WTC11 (cell line): ENCODE data around the gene TBC1D17. TPM values are rescaled to one million over a fixed set of nuclear protein-coding genes. Genes with fewer than 3 reads are reported as not detected.
A peak's percentile ranks its signal among the peaks of the same experiment; 100 is the strongest.

Experiments used
- ATAC-seq: fragments of 200-7000 bp; cut with Tn5 transposase; 2 replicates; pipeline ENCODE4 v1.10.0; 2021; ENCODE audit warnings: mild to moderate bottlenecking, moderate library complexity
- CTCF ChIA-PET: fragments of 300-600 bp; sonication (Branson Sonifier 250); formaldehyde crosslinking; loops from one replicate; lab custom pipeline; 2021; ENCODE audit warnings: antibody characterized with exemption; lab: Charles Lee
- POLR2A ChIA-PET: fragments of 350-600 bp; sonication (Branson Sonifier 250); formaldehyde crosslinking; loops from one replicate; lab custom pipeline; 2021; ENCODE audit warnings: antibody characterized with exemption; lab: Charles Lee
- DNase-seq: peaks from one replicate; pipeline ENCODE4 v3.0.0; 2021; ENCODE audit warnings: low spot score
- H3K27ac Mint-ChIP-seq: 2 replicates; pipeline ENCODE4 v1.8.0; 2021; ENCODE audit warnings: mixed read lengths
- H3K27me3 Mint-ChIP-seq: 2 replicates; pipeline ENCODE4 v1.8.0; 2021; ENCODE audit warnings: low read depth, mild to moderate bottlenecking, moderate library complexity, mixed read lengths
- H3K36me3 Mint-ChIP-seq: 2 replicates; pipeline ENCODE4 v1.8.0; 2021; ENCODE audit warnings: mixed read lengths
- H3K4me1 Mint-ChIP-seq: 2 replicates; pipeline ENCODE4 v1.8.0; 2022; ENCODE audit warnings: mixed read lengths
- H3K4me3 Mint-ChIP-seq: 2 replicates; pipeline ENCODE4 v1.8.0; 2021; ENCODE audit warnings: mild to moderate bottlenecking, moderate library complexity, mixed read lengths
- H3K9me3 Mint-ChIP-seq: 2 replicates; pipeline ENCODE4 v1.8.0; 2021; ENCODE audit warnings: mixed read lengths
- ARID4B ChIP-seq: sonication (generic); formaldehyde crosslinking; IDR thresholded peaks from 2 replicates; pipeline ENCODE4 v1.8.0; 2023; ENCODE audit warnings: missing genetic modification reagents, mild to moderate bottlenecking, borderline replicate concordance
- ATF1 ChIP-seq: sonication (generic); formaldehyde crosslinking; IDR thresholded peaks from 2 replicates; pipeline ENCODE4 v1.8.1; 2023; ENCODE audit warnings: mild to moderate bottlenecking, moderate library complexity, missing genetic modification reagents
- CREB1 ChIP-seq: sonication (generic); formaldehyde crosslinking; IDR thresholded peaks from 2 replicates; pipeline ENCODE4 v1.8.0; 2023; ENCODE audit warnings: mild to moderate bottlenecking, missing genetic modification reagents
- E2F5 ChIP-seq: sonication (generic); formaldehyde crosslinking; IDR thresholded peaks from 2 replicates; pipeline ENCODE4 v1.8.1; 2022; ENCODE audit warnings: mild to moderate bottlenecking, moderate library complexity, missing genetic modification reagents
- FOXJ3 ChIP-seq: sonication (generic); formaldehyde crosslinking; IDR thresholded peaks from 2 replicates; pipeline ENCODE4 v1.9.0; 2021; ENCODE audit warnings: missing genetic modification reagents, mild to moderate bottlenecking, borderline replicate concordance
- HMGXB4 ChIP-seq: sonication (generic); formaldehyde crosslinking; IDR thresholded peaks from 2 replicates; pipeline ENCODE4 v1.8.1; 2023; ENCODE audit warnings: mild to moderate bottlenecking, moderate library complexity, missing genetic modification reagents
- KAT7 ChIP-seq: sonication (generic); formaldehyde crosslinking; IDR thresholded peaks from 2 replicates; pipeline ENCODE4 v1.8.1; 2023; ENCODE audit warnings: missing genetic modification reagents, mild to moderate bottlenecking, borderline replicate concordance
- PRRX2 ChIP-seq: fragments of 250-450 bp; sonication (Bioruptor Pico); IDR thresholded peaks from 2 replicates; pipeline ENCODE4 v1.8.0; 2021; ENCODE audit warnings: mild to moderate bottlenecking
- SMAD3 ChIP-seq: sonication (generic); formaldehyde crosslinking; IDR thresholded peaks from 2 replicates; pipeline ENCODE4 v1.8.0; 2022; ENCODE audit warnings: missing genetic modification reagents, mild to moderate bottlenecking, borderline replicate concordance
- STAT6 ChIP-seq: sonication (generic); formaldehyde crosslinking; conservative IDR thresholded peaks from 2 replicates; pipeline ENCODE4 v1.8.1; 2023; ENCODE audit warnings: mild to moderate bottlenecking, low read depth, missing genetic modification reagents, moderate library complexity
- TCF7 ChIP-seq: sonication (generic); formaldehyde crosslinking; IDR thresholded peaks from 2 replicates; pipeline ENCODE4 v1.8.0; 2022; ENCODE audit warnings: mild to moderate bottlenecking, low read depth, missing genetic modification reagents, moderate library complexity
- TP53 ChIP-seq: sonication (generic); formaldehyde crosslinking; IDR thresholded peaks from 2 replicates; pipeline ENCODE4 v1.8.1; 2023; ENCODE audit warnings: mild to moderate bottlenecking, missing genetic modification reagents
- ZNF138 ChIP-seq: sonication (generic); formaldehyde crosslinking; conservative IDR thresholded peaks from 2 replicates; pipeline ENCODE4 v1.8.1; 2022; ENCODE audit warnings: mild to moderate bottlenecking, moderate library complexity, missing genetic modification reagents
- ZNF416 ChIP-seq: fragments of 250-450 bp; sonication (Bioruptor Pico); IDR thresholded peaks from 2 replicates; pipeline ENCODE4 v1.9.0; 2021; ENCODE audit warnings: mild to moderate bottlenecking, inconsistent platforms
- total RNA-seq: library from RNA; stranded (reverse); gene quantifications from 3 replicates; pipeline ENCODE4 v1.2.3, GENCODE V29; 2021
- TF ChIP-seq, protein P1 (sequence below): fragments of 250-450 bp; sonication (Bioruptor Pico); IDR thresholded peaks from 2 replicates; pipeline ENCODE4 v1.9.0; 2021; ENCODE audit warnings: moderate library complexity, mild to moderate bottlenecking, inconsistent platforms, borderline replicate concordance
- TF ChIP-seq, protein P2 (sequence below): sonication (generic); formaldehyde crosslinking; conservative IDR thresholded peaks from 2 replicates; pipeline ENCODE4 v1.8.1; 2022; ENCODE audit warnings: mild to moderate bottlenecking, missing genetic modification reagents
- TF ChIP-seq, protein P3 (sequence below): sonication (generic); formaldehyde crosslinking; IDR thresholded peaks from 2 replicates; pipeline ENCODE4 v1.8.1; 2023; ENCODE audit warnings: mild to moderate bottlenecking, missing genetic modification reagents, moderate library complexity

TBC1D17 gene
- total RNA-seq, 1 experiment from 2014 or later: 52.8 TPM

- TF ChIP-seq, protein P1, sequence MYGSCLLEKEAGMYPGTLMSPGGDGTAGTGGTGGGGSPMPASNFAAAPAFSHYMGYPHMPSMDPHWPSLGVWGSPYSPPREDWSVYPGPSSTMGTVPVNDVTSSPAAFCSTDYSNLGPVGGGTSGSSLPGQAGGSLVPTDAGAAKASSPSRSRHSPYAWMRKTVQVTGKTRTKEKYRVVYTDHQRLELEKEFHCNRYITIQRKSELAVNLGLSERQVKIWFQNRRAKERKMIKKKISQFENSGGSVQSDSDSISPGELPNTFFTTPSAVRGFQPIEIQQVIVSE: no peak
- TF ChIP-seq STAT6 (CRISPR knock-in tag) (no peak), TCF7 (no peak), ZNF416 (CRISPR knock-in tag) (no peak), KAT7 (CRISPR knock-in tag) (no peak)
- TF ChIP-seq, all 79 proteins: peak for 0
Measured at GRCh38 chr19:49836176-49837008, 41.1 kb upstream of the TBC1D17 start (continued).

DNA sequence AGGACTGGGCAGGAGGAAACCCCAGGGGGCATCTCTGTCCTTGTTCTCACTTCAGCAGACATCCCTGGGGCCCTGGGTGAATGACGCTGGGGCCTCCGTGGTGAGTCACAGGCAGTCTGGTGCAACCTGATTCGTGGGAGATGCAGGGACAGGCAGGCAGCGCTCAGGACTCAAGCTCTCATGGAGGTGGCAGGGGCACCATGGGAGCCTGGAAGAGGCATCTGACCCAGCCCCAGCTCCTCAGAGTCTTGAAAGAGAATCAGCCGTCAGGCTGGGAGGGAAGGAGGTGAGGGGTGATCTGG lies 40.5 kb upstream of the TBC1D17 start:
- no peaks in the 10 kb centered on the region for H3K27me3 Mint-ChIP-seq
- ChIA-PET CTCF (no interaction called here), POLR2A (interaction anchor here (0.6 kb wide), 1 partner anchor 42 kb away, joined by 3 read pairs; no protein-coding TSS in a partner anchor)
- ATAC-seq (no peak), DNase-seq (no peak)
- 0 out of 2 replicates have a peak overlapping the region, but pooled peaks have one; percentile 9 for H3K27ac Mint-ChIP-seq
- no peak overlapping the region for H3K4me3 Mint-ChIP-seq
- no peaks in the 10 kb centered on the region for H3K9me3 Mint-ChIP-seq
- peaks cover 55% of the 10 kb centered on the region for H3K36me3 Mint-ChIP-seq
- TF ChIP-seq TP53 (CRISPR knock-in tag) (no peak), SMAD3 (CRISPR knock-in tag) (no peak), ARID4B (CRISPR knock-in tag) (no peak), FOXJ3 (CRISPR knock-in tag) (no peak), E2F5 (CRISPR knock-in tag) (no peak), PRRX2 (no peak), ZNF138 (no peak), ATF1 (no peak), CREB1 (no peak), HMGXB4 (CRISPR knock-in tag) (no peak)
- TF ChIP-seq, protein P2, sequence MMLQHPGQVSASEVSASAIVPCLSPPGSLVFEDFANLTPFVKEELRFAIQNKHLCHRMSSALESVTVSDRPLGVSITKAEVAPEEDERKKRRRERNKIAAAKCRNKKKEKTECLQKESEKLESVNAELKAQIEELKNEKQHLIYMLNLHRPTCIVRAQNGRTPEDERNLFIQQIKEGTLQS: no peak
- TF ChIP-seq, protein P3, sequence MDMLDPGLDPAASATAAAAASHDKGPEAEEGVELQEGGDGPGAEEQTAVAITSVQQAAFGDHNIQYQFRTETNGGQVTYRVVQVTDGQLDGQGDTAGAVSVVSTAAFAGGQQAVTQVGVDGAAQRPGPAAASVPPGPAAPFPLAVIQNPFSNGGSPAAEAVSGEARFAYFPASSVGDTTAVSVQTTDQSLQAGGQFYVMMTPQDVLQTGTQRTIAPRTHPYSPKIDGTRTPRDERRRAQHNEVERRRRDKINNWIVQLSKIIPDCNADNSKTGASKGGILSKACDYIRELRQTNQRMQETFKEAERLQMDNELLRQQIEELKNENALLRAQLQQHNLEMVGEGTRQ: no peak
- H3K4me1 Mint-ChIP-seq: no peaks in the 10 kb centered on the region
